Right atrium auricular region (tissue), 2 donors: ENCODE data around the gene PLXNA2. TPM values are rescaled to one million over a fixed set of nuclear protein-coding genes. Genes with fewer than 3 reads are reported as not detected.

Source experiments
- DNase-seq: peaks from one replicate; pipeline ENCODE4 v3.0.0-alpha.2; 2019; ENCODE audit warnings: low spot score
- H3K27ac ChIP-seq, 2 donors: fragments of 200-600 bp; sonication (generic); 1 replicate in 1 of 2; 2 replicates in 1 of 2; pipeline ENCODE4 v1.5.1; 2016 to 2019
- H3K27me3 ChIP-seq, 2 donors: fragments of 200-600 bp; sonication (generic); one replicate each; pipeline versions ENCODE4 v1.5.1 to v1.6.0; 2017 to 2019
- H3K36me3 ChIP-seq: fragments of 200-600 bp; sonication (generic); one replicate; pipeline ENCODE4 v1.5.1; 2016
- H3K4me1 ChIP-seq, 2 donors: fragments of 200-600 bp; sonication (generic); one replicate each; pipeline versions ENCODE4 v1.5.1 to v1.6.0; 2017 to 2019
- H3K4me3 ChIP-seq, 2 donors: fragments of 200-600 bp; sonication (generic); 1 replicate in 1 of 2; 2 replicates in 1 of 2; pipeline ENCODE4 v1.5.1; 2017 to 2019; ENCODE audit warnings: mild to moderate bottlenecking in 1 of 2, moderate library complexity in 1 of 2
- H3K9me3 ChIP-seq, 2 donors: fragments of 200-600 bp; sonication (generic); one replicate each; pipeline ENCODE4 v1.5.1; 2019
- total RNA-seq, 2 donors: library from RNA; depleted of rRNA; stranded (reverse); fragments of >200 nt; gene quantifications; one replicate each; pipeline ENCODE4 v1.1.0, GENCODE V29; 2016
- TF ChIP-seq, protein P1 (sequence below), 2 donors: fragments of 200-600 bp; sonication (generic); IDR thresholded peaks; one replicate each; pipeline ENCODE4 v1.5.1; 2019; ENCODE audit warnings: antibody characterized with exemption in 2 of 2

Gene PLXNA2
- total RNA-seq, 2 donors from 2014 or later = 10.8 to 23.8 TPM

- H3K4me3 ChIP-seq = no peak overlapping the region
- H3K4me1 ChIP-seq = peaks cover 0 to 41% of the 10 kb centered on the region in 2 donors
- TF ChIP-seq, protein P1, sequence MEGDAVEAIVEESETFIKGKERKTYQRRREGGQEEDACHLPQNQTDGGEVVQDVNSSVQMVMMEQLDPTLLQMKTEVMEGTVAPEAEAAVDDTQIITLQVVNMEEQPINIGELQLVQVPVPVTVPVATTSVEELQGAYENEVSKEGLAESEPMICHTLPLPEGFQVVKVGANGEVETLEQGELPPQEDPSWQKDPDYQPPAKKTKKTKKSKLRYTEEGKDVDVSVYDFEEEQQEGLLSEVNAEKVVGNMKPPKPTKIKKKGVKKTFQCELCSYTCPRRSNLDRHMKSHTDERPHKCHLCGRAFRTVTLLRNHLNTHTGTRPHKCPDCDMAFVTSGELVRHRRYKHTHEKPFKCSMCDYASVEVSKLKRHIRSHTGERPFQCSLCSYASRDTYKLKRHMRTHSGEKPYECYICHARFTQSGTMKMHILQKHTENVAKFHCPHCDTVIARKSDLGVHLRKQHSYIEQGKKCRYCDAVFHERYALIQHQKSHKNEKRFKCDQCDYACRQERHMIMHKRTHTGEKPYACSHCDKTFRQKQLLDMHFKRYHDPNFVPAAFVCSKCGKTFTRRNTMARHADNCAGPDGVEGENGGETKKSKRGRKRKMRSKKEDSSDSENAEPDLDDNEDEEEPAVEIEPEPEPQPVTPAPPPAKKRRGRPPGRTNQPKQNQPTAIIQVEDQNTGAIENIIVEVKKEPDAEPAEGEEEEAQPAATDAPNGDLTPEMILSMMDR (IDR thresholded peaks at IDR 0.05) = no peak
- H3K9me3 ChIP-seq = no peaks in the 10 kb centered on the region
- H3K27me3 ChIP-seq = no peaks in the 10 kb centered on the region
- no peaks in the 10 kb centered on the region for H3K36me3 ChIP-seq
- H3K27ac ChIP-seq = peak overlapping the region in 1 of 2 donors; percentile 1
- DNase-seq = no peak
Observed at GRCh38 chr1:208149776-208150514, 94.2 kb downstream of the PLXNA2 start.

DNA sequence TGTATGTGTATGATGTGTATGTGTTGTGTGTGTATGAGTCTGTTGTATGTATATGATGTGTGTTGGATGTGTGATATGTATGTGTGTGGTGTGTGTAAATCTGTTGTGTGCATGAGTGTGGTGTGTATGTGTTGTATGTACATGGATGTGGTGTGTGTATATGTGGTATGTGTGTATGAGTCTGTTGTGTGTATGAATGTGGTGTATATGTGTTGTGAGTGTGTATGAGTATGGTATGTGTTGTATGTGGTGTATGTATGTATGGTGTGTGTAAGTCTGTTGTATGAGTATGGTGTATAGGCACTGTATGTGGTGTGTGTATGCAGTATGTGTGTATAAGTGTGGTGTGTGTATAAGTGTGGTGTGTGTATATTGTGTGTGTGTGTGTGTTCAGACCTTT lies 95.0 kb downstream of the PLXNA2 start:
- no peaks in the 10 kb centered on the region for H3K36me3 ChIP-seq
- H3K27me3 ChIP-seq = no peaks in the 10 kb centered on the region
- no peak overlapping the region for H3K4me3 ChIP-seq
- H3K9me3 ChIP-seq = no peaks in the 10 kb centered on the region
- no peak overlapping the region for H3K27ac ChIP-seq
- no peak for DNase-seq
- TF ChIP-seq, protein P1 (IDR thresholded peaks at IDR 0.05) = no peak
- peaks cover 0 to 34% of the 10 kb centered on the region in 2 donors for H3K4me1 ChIP-seq

DNA sequence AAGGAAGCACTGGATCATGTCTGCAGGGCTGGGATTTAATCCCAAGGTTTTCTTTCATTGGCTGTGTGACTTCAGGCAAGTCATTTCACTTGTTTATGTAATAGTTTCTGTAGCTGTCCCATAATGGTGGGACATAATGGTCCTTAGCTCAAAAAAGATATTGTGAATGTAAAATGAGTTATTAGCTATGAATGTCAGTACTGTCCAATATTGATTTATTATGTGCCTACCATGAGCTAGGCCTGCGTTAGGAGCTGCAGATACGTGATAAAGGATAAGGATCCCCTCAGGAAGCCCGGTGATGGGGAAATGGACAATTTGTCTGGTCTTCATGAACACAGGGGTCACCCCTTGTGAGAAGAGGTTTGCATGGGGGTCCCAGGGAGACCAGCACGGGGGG lies 95.8 kb downstream of the PLXNA2 start:
- DNase-seq = no peak
- Histone ChIP-seq H3K4me3 (no peak overlapping the region), H3K4me1 (peaks cover 0 to 26% of the 10 kb centered on the region in 2 donors), H3K9me3 (no peaks in the 10 kb centered on the region), H3K36me3 (no peaks in the 10 kb centered on the region), H3K27me3 (no peaks in the 10 kb centered on the region), H3K27ac (no peak overlapping the region)
- TF ChIP-seq, protein P1 (IDR thresholded peaks at IDR 0.05) = no peak

GRCh38 chr1:208146650-208147049 lies 97.5 kb downstream of the PLXNA2 start:
- no peak overlapping the region for H3K27ac ChIP-seq
- peaks cover 0 to 26% of the 10 kb centered on the region in 2 donors for H3K4me1 ChIP-seq
- H3K27me3 ChIP-seq = no peaks in the 10 kb centered on the region
- no peaks in the 10 kb centered on the region for H3K9me3 ChIP-seq
- TF ChIP-seq, protein P1 (IDR thresholded peaks at IDR 0.05) = no peak
- H3K4me3 ChIP-seq = no peak overlapping the region
- no peak for DNase-seq
- no peaks in the 10 kb centered on the region for H3K36me3 ChIP-seq

DNA sequence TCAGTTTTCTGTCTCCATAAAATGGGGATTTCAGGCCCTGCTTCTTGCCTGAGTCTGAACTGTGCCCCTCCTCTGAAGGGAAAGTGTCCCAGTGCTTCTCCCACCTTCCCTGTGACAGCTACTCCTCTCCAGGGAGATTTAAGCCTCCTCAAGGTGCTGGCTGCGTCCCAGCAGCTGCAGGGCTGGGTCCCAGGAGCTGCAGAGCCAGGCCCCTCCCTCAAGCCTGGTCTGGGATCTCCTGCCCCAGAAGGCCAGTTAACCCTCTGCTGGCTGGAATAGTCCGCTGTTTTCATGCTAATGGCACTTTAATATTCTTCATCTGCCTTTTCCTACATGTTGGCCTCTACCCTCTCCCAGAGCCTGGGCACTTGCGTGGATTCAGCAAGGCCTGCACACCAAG lies 99.0 kb downstream of the PLXNA2 start:
- no peaks in the 10 kb centered on the region for H3K36me3 ChIP-seq
- H3K4me1 ChIP-seq = peaks cover 0 to 13% of the 10 kb centered on the region in 2 donors
- H3K9me3 ChIP-seq = no peaks in the 10 kb centered on the region
- TF ChIP-seq, protein P1 (IDR thresholded peaks at IDR 0.05) = no peak
- no peak overlapping the region for H3K27ac ChIP-seq
- no peak overlapping the region for H3K4me3 ChIP-seq
- no peaks in the 10 kb centered on the region for H3K27me3 ChIP-seq
- no peak for DNase-seq
